ENCODE data around the gene MDM2.

DNA sequence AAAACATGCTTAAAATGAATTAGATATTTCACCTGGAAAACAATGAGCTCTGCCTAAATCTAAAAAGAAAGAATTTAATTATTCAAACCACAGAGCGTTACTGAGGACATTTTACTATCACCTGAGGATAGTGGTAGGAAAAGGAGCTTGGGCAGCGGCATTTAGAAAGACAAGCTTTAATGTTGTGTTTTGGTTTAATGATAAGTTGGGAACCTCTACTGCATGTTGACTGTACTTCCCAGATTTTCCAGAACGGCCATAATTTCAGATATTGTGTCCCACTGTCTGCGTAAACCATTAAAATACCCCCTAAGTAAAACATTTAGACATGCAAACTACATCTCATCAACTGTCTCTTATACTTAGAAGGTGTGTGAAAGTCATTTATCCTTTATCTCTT is 69.6 kb downstream of the MDM2 start:
- TF ChIP-seq, protein P1, sequence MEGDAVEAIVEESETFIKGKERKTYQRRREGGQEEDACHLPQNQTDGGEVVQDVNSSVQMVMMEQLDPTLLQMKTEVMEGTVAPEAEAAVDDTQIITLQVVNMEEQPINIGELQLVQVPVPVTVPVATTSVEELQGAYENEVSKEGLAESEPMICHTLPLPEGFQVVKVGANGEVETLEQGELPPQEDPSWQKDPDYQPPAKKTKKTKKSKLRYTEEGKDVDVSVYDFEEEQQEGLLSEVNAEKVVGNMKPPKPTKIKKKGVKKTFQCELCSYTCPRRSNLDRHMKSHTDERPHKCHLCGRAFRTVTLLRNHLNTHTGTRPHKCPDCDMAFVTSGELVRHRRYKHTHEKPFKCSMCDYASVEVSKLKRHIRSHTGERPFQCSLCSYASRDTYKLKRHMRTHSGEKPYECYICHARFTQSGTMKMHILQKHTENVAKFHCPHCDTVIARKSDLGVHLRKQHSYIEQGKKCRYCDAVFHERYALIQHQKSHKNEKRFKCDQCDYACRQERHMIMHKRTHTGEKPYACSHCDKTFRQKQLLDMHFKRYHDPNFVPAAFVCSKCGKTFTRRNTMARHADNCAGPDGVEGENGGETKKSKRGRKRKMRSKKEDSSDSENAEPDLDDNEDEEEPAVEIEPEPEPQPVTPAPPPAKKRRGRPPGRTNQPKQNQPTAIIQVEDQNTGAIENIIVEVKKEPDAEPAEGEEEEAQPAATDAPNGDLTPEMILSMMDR (conservative IDR thresholded peaks at IDR 0.05), result no peak
- no peak for TF ChIP-seq ZFX (IDR thresholded peaks at IDR 0.05)

Data from C4-2B (cell line).